Keratinocyte (primary cell): ENCODE measurements around the gene CCIN. TPM values are rescaled to one million over a fixed set of nuclear protein-coding genes. Genes with fewer than 3 reads are reported as not detected.

Experiments used
- DNase-seq: peaks from one replicate; pipeline ENCODE4 v3.0.0-alpha.2; 2011; ENCODE audit warnings: low read depth, missing footprints, low spot score
- FAIRE-seq: peaks from 2 replicates; lab custom pipeline; 2011; peaks lifted over from hg19 to GRCh38; lab: Jason Lieb, UNC
- H2AFZ ChIP-seq: 2 replicates; pipeline ENCODE4 v1.6.0; 2012; ENCODE audit warnings: low read length, control low read depth, inconsistent platforms; ENCODE audit not compliant: control insufficient read depth
- H3K27ac ChIP-seq: 2 replicates; pipeline ENCODE4 v1.5.1; 2011; ENCODE audit warnings: low read length; ENCODE audit not compliant: control insufficient read depth, insufficient read depth
- H3K27me3 ChIP-seq: 3 replicates; pipeline ENCODE4 v1.6.0; 2011; ENCODE audit warnings: low read length; ENCODE audit not compliant: control insufficient read depth, insufficient read depth; ENCODE audit errors: extremely low read depth
- H3K36me3 ChIP-seq, 2 experiments: 2 replicates in 1 of 2; 3 replicates in 1 of 2; pipeline ENCODE4 v1.5.1; 2011; ENCODE audit warnings: low read length in 2 of 2, mild to moderate bottlenecking in 1 of 2; ENCODE audit not compliant: control insufficient read depth in 2 of 2, insufficient read depth in 2 of 2; ENCODE audit errors: extremely low read depth in 1 of 2
- H3K4me1 ChIP-seq: 3 replicates; pipeline ENCODE4 v1.5.1; 2011; ENCODE audit warnings: low read length; ENCODE audit not compliant: control insufficient read depth, insufficient read depth; ENCODE audit errors: extremely low read depth
- H3K4me2 ChIP-seq: 3 replicates; pipeline ENCODE4 v1.6.0; 2011; ENCODE audit warnings: low read depth, low read length; ENCODE audit not compliant: control insufficient read depth, insufficient read depth; ENCODE audit errors: extremely low read depth
- H3K4me3 ChIP-seq, 3 experiments: fragments of 200-600 bp in 1 of 3; sonication (generic) in 1 of 3; 2 replicates in 2 of 3; 3 replicates in 1 of 3; pipeline ENCODE4 v1.5.1; 2011 to 2016; ENCODE audit warnings: low read length in 3 of 3, mild to moderate bottlenecking in 3 of 3, control low read depth in 2 of 3, inconsistent platforms in 1 of 3, low read depth in 1 of 3, mixed read lengths in 1 of 3, mixed run types in 1 of 3, moderate library complexity in 1 of 3; ENCODE audit not compliant: control insufficient read depth in 2 of 3, insufficient read depth in 2 of 3; ENCODE audit errors: extremely low read depth in 1 of 3
- H3K79me2 ChIP-seq: 2 replicates; pipeline ENCODE4 v1.6.0; 2012; ENCODE audit warnings: low read length; ENCODE audit not compliant: control insufficient read depth, insufficient read depth
- H3K9ac ChIP-seq: 3 replicates; pipeline ENCODE4 v1.6.0; 2011; ENCODE audit warnings: low read length; ENCODE audit not compliant: control insufficient read depth, insufficient read depth; ENCODE audit errors: extremely low read depth
- H3K9me1 ChIP-seq: 3 replicates; pipeline ENCODE4 v1.6.0; 2011; ENCODE audit warnings: low read length; ENCODE audit not compliant: control insufficient read depth, insufficient read depth; ENCODE audit errors: extremely low read depth
- H3K9me3 ChIP-seq: 2 replicates; pipeline ENCODE4 v1.5.1; 2012; ENCODE audit warnings: low read depth, low read length; ENCODE audit not compliant: control insufficient read depth
- H4K20me1 ChIP-seq: 3 replicates; pipeline ENCODE4 v1.6.0; 2011; ENCODE audit warnings: low read length; ENCODE audit not compliant: control insufficient read depth, insufficient read depth; ENCODE audit errors: extremely low read depth
- CTCF ChIP-seq, 3 experiments: IDR thresholded peaks in 1 of 3; conservative IDR thresholded peaks in 1 of 3; optimal IDR thresholded peaks in 1 of 3; 2 replicates in 2 of 3; 3 replicates in 1 of 3; pipeline versions ENCODE3 to v1.5.1; 2011; ENCODE audit warnings: low read length in 3 of 3, mild to moderate bottlenecking in 3 of 3, moderate library complexity in 2 of 3, control low read depth in 1 of 3, inconsistent platforms in 1 of 3; ENCODE audit not compliant: insufficient read depth in 2 of 3; ENCODE audit errors: extremely low read depth in 1 of 3
- EZH2 ChIP-seq: IDR thresholded peaks from one replicate; pipeline ENCODE4 v1.6.1; 2012; ENCODE audit warnings: inconsistent platforms, mild to moderate bottlenecking, low read length, moderate library complexity
- dilution Hi-C: fragments of 300-500 bp; cut with MboI; formaldehyde crosslinking; loops from one replicate; pipeline ENCODE4 v1.7.0; 2020; ENCODE audit warnings: low sequenced_read_pairs; ENCODE audit not compliant: extremely low pct_ligation_motif_present
- polyA plus RNA-seq, 5 experiments: library from polyadenylated mRNA; depleted of rRNA in 3 of 5; stranded (reverse) in 3 of 5; stranded (forward) in 1 of 5; unstranded in 1 of 5; fragments of >200 nt; gene quantifications; 1 replicate in 1 of 5; 2 replicates in 3 of 5; 3 replicates in 1 of 5; pipeline versions ENCODE4 v1.2.1 to v1.2.3, GENCODE V29; 2011 to 2012; ENCODE audit warnings: missing spikeins in 2 of 5, low read depth in 1 of 5, low replicate concordance in 1 of 5

The CCIN gene
- polyA plus RNA-seq, 1 donor (not counting 4 experiments of a cell fraction or from before 2014, with no cell fraction given): not detected

GRCh38 chr9:36210722-36211121 is 41.5 kb downstream of the CCIN start:
- TF ChIP-seq EZH2 (no peak), CTCF (optimal IDR thresholded peaks at IDR 0.05 in 1 of 3, IDR thresholded peaks at IDR 0.05 in 1 of 3, conservative IDR thresholded peaks at IDR 0.05 in 1 of 3; ENCODE audit: extremely low read depth in 1 of 3, insufficient read depth in 2 of 3, low read length in 3 of 3) (no peak)
- FAIRE-seq (no peak), DNase-seq (no peak)
- H3K4me2 ChIP-seq: no peak overlapping the region
- no peak overlapping the region for H3K4me3 ChIP-seq
- H3K9me1 ChIP-seq: no peaks in the 10 kb centered on the region
- H3K4me1 ChIP-seq: no peaks in the 10 kb centered on the region
- no peak overlapping the region for H3K27ac ChIP-seq
- peaks cover 20% of the 10 kb centered on the region for H4K20me1 ChIP-seq
- H3K27me3 ChIP-seq: no peaks in the 10 kb centered on the region
- no peaks in the 10 kb centered on the region for H3K9me3 ChIP-seq
- H3K36me3 ChIP-seq: peaks cover 44 to 54% of the 10 kb centered on the region in 2 experiments
- no peak overlapping the region for H3K9ac ChIP-seq
- H3K79me2 ChIP-seq: peaks cover 61% of the 10 kb centered on the region
- dilution Hi-C loops: no loop called here
- no peak overlapping the region for H2AFZ ChIP-seq

- no peak for FAIRE-seq
- peaks cover 16% of the 10 kb centered on the region for H4K20me1 ChIP-seq
- TF ChIP-seq EZH2: no peak
- H3K4me3 ChIP-seq: no peak overlapping the region
- no peak overlapping the region for H3K27ac ChIP-seq
- no peak overlapping the region for H3K9ac ChIP-seq
- dilution Hi-C loops: no loop called here
- no peak overlapping the region for H2AFZ ChIP-seq
- no peaks in the 10 kb centered on the region for H3K9me3 ChIP-seq
- H3K36me3 ChIP-seq: peaks cover 41 to 56% of the 10 kb centered on the region in 2 experiments
- peaks cover 55% of the 10 kb centered on the region for H3K79me2 ChIP-seq
- no peak overlapping the region for H3K4me2 ChIP-seq
- H3K4me1 ChIP-seq: no peaks in the 10 kb centered on the region
- H3K27me3 ChIP-seq: no peaks in the 10 kb centered on the region
- H3K9me1 ChIP-seq: no peaks in the 10 kb centered on the region
- DNase-seq: no peak
Measured at GRCh38 chr9:36211510-36211909, 42.3 kb downstream of the CCIN start.

- no peak overlapping the region for H3K4me2 ChIP-seq
Measured at GRCh38 chr9:36213387-36213786, 44.2 kb downstream of the CCIN start.

More at GRCh38 chr9:36213387-36213786, 44.2 kb downstream of the CCIN start:
- dilution Hi-C loops: no loop called here
- Histone ChIP-seq H3K36me3 (peaks cover 44 to 57% of the 10 kb centered on the region in 2 experiments), H4K20me1 (peaks cover 7% of the 10 kb centered on the region), H3K9ac (no peak overlapping the region), H3K27ac (no peak overlapping the region), H3K9me3 (no peaks in the 10 kb centered on the region), H2AFZ (no peak overlapping the region), H3K4me1 (no peaks in the 10 kb centered on the region), H3K4me3 (no peak overlapping the region), H3K9me1 (no peaks in the 10 kb centered on the region), H3K79me2 (peaks cover 36% of the 10 kb centered on the region), H3K27me3 (no peaks in the 10 kb centered on the region)
- no peak for DNase-seq
- TF ChIP-seq CTCF (optimal IDR thresholded peaks at IDR 0.05 in 1 of 3, IDR thresholded peaks at IDR 0.05 in 1 of 3, conservative IDR thresholded peaks at IDR 0.05 in 1 of 3; ENCODE audit: extremely low read depth in 1 of 3, insufficient read depth in 2 of 3, low read length in 3 of 3) (no peak), EZH2 (no peak)
- no peak for FAIRE-seq
